Left ventricle myocardium superior (tissue), 1 donor: ENCODE results near the gene NDOR1. TPM values are rescaled to one million over a fixed set of nuclear protein-coding genes. Genes with fewer than 3 reads are reported as not detected.

Source experiments
- microRNA-seq: library from miRNA; unstranded; fragments of <30 nt; microRNA quantifications from one replicate; pipeline ENCODE4 v1.2.0, GENCODE V29; 2020; ENCODE audit warnings: borderline number of aligned reads
- total RNA-seq: library from RNA; stranded (reverse); fragmentation: NEBNext Ultra II Directional; extraction: Animal tissue kit (Norgen Biotek cat#: 25700); gene quantifications from one replicate; pipeline ENCODE4 v1.2.1, GENCODE V29; 2021
- donor health status: DM: no; HTN: yes; CAD: no; lungs with severe emphysema.

The NDOR1 gene
- total RNA-seq, 1 donor from 2014 or later, result 5.7 TPM

Small RNAs within 50 kb of the gene (microRNA-seq; reads per million reads assigned to microRNA genes)
- not detected for gene MIR3621

Other genes with a start within 250 kb of the NDOR1 start
- 5,424 TPM for gene PTGDS, start 228.2 kb upstream of the NDOR1 start, total RNA-seq
- gene LCNL1, start 222.7 kb upstream of the NDOR1 start, total RNA-seq, result 18.3 TPM
- gene PAXX, start 213.3 kb upstream of the NDOR1 start, total RNA-seq, result 23.9 TPM
- 1.7 TPM for gene CLIC3, start 209.1 kb upstream of the NDOR1 start, total RNA-seq
- 33.8 TPM for gene ABCA2, start 177.5 kb upstream of the NDOR1 start, total RNA-seq
- 0.17 TPM for gene FUT7, start 173.6 kb upstream of the NDOR1 start, total RNA-seq
- gene NPDC1, start 159.5 kb upstream of the NDOR1 start, total RNA-seq, result 59.0 TPM
- gene ENTPD2, start 151.6 kb upstream of the NDOR1 start, total RNA-seq, result 2.1 TPM
- gene SAPCD2, start 135.1 kb upstream of the NDOR1 start, total RNA-seq, result 0.12 TPM
- 12.6 TPM for gene UAP1L1, start 128.2 kb upstream of the NDOR1 start, total RNA-seq
- gene MAN1B1, start 118.7 kb upstream of the NDOR1 start, total RNA-seq, result 21.4 TPM
- gene DPP7, start 91.0 kb upstream of the NDOR1 start, total RNA-seq, result 155 TPM
- gene GRIN1, start 66.5 kb upstream of the NDOR1 start, total RNA-seq, result not detected
- not detected for gene LRRC26, start 35.6 kb upstream of the NDOR1 start, total RNA-seq
- not detected for gene TMEM210, start 33.6 kb upstream of the NDOR1 start, total RNA-seq
- 38.2 TPM for gene ANAPC2, start 17.1 kb upstream of the NDOR1 start, total RNA-seq
- 77.7 TPM for gene SSNA1, start 17.0 kb upstream of the NDOR1 start, total RNA-seq
- gene TPRN, start 5.0 kb upstream of the NDOR1 start, total RNA-seq, result 21.7 TPM
- 43.3 TPM for gene TMEM203, start 52 bp upstream of the NDOR1 start, total RNA-seq
- 29.7 TPM for gene RNF208, start 16.5 kb downstream of the NDOR1 start, total RNA-seq
- gene CYSRT1, start 19.5 kb downstream of the NDOR1 start, total RNA-seq, result not detected
- not detected for gene RNF224, start 21.8 kb downstream of the NDOR1 start, total RNA-seq
- gene SLC34A3, start 25.2 kb downstream of the NDOR1 start, total RNA-seq, result not detected
- gene TUBB4B, start 35.6 kb downstream of the NDOR1 start, total RNA-seq, result 439 TPM
- gene STPG3, start 45.6 kb downstream of the NDOR1 start, total RNA-seq, result 0.69 TPM
- gene NELFB, start 49.6 kb downstream of the NDOR1 start, total RNA-seq, result 43.6 TPM
- gene TOR4A, start 72.0 kb downstream of the NDOR1 start, total RNA-seq, result 19.3 TPM
- gene NRARP, start 96.6 kb downstream of the NDOR1 start, total RNA-seq, result 4.0 TPM
- gene EXD3, start 217.5 kb downstream of the NDOR1 start, total RNA-seq, result 8.3 TPM
- gene NOXA1, start 217.7 kb downstream of the NDOR1 start, total RNA-seq, result 1.9 TPM
- gene ENTPD8, start 235.7 kb downstream of the NDOR1 start, total RNA-seq, result not detected